C4-2B (cell line): ENCODE data around the gene CYB5R3.

Experiments used
- ZFX ChIP-seq: fragments of 450-650 bp; IDR thresholded peaks from 2 replicates; pipeline ENCODE4 v1.6.1; 2017
- TF ChIP-seq, protein P1 (sequence below): fragments of 450-650 bp; conservative IDR thresholded peaks from 2 replicates; pipeline ENCODE4 v1.5.1; 2017; ENCODE audit warnings: mild to moderate bottlenecking

- TF ChIP-seq, protein P1, sequence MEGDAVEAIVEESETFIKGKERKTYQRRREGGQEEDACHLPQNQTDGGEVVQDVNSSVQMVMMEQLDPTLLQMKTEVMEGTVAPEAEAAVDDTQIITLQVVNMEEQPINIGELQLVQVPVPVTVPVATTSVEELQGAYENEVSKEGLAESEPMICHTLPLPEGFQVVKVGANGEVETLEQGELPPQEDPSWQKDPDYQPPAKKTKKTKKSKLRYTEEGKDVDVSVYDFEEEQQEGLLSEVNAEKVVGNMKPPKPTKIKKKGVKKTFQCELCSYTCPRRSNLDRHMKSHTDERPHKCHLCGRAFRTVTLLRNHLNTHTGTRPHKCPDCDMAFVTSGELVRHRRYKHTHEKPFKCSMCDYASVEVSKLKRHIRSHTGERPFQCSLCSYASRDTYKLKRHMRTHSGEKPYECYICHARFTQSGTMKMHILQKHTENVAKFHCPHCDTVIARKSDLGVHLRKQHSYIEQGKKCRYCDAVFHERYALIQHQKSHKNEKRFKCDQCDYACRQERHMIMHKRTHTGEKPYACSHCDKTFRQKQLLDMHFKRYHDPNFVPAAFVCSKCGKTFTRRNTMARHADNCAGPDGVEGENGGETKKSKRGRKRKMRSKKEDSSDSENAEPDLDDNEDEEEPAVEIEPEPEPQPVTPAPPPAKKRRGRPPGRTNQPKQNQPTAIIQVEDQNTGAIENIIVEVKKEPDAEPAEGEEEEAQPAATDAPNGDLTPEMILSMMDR = no peak
- TF ChIP-seq ZFX = no peak
Observed at GRCh38 chr22:42673898-42674401, 24.8 kb upstream of the CYB5R3 start.
